ENCODE data around the gene GATA1.
A peak's percentile ranks its signal among the peaks of the same experiment; 100 is the strongest.

GATA1 gene

DNA sequence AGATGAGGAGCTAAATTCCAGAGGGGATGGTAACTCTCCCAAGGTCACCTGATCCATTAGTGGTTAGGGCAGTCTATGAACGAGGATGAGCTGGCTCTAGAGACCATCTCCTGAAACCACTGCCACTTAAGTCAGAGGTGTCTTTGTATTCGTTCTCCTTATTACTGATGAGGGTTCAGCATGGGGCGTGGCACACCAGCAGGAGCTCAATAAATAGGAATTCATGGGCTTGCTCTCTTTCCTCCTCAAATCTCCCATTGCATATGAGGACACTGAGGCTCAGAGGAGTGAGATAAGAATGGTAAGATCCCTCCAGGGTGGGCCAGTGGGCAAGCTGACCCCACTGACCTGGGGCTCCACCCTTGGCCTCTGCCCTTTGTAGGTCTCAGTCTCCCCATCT is 1.7 kb upstream of the GATA1 start:
- DNase-seq (ENCODE audit: insufficient read length, low spot score) (no peak), FAIRE-seq (no peak)

GRCh38 chrX:48785186-48785539 is 1.2 kb upstream of the GATA1 start:
- no peak for DNase-seq (ENCODE audit: insufficient read length, low spot score)
- FAIRE-seq: no peak

DNA sequence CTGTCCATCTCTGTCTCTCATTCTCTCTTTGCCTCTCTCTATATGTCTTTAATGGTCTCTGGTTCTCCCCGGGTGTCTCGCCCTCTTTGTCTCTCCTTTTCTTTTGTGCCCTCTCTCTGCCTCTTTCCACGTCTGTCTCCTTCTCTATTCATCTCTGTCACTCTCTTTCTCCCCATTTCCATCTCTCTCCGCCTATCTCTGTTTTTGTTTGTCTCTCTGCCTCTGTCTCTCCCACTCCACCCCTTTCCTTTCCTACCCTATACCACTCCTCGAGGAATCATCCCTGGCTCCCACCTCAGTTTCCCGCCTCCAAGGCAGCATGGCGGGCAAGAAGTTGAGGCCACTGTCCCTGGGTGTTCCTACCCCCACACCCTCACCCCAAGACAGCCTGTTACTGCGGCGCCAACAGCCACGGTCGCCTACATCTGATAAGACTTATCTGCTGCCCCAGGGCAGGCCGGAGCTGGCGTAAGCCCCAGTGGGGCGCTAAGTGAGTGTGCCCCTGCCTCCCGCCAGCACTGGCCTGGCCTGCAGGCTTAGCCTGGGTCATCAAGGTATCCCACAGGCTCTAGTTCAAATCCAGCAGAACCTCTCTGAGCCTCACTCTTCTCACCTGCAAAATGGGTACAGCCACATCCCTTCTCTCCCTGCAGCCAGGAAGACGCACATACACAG is 713 bp upstream of the GATA1 start:
- FAIRE-seq: no peak
- DNase-seq (ENCODE audit: insufficient read length, low spot score): no peak

GRCh38 chrX:48786825-48787504 is 575 bp downstream of the GATA1 start:
- DNase-seq (ENCODE audit: insufficient read length, low spot score) (no peak), FAIRE-seq (no peak)

DNA sequence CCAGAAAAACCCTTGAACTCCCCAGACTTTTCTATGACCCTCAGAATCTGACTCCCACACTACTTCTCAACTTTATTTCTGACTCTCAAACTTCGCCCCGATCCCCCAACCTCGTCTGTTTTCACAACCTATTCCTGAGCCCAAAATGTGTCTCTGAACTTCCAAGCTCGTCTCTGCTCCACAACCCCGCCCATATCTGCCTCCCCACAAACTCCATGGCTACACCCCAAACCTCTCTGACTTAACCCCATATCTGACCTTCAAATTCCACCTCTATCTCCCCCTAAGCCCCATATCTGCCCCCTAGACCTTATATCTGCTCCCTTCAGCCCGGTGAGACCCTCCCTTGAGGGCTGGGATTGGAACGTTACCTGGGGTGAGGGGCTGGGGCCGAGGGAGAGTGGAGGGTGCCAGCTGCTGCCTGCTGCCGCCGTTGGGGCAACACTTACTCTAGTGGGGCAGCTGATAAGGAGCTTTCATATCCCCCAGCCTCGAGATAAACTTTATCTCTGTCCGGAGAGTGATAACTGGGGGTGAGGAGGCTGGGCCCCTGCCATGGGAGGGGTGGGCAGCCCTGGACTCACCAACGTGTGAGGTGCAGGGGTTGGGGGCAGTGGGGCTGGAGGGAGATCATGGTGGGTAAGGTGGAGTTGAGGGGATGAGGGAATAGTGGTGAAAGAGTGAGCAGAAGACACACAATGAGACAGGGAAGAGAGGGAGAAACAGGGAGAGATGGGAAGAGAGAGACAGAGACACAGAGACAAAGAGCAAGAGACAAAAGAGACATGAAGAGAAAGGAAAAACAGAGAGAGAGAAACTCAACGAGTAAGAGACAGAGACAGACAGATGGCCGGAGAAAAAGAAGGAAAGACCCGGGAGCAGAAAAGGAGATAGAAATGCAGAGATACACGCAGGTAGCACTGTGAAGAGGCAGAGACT is 1.4 kb downstream of the GATA1 start:
- FAIRE-seq (no peak), DNase-seq (ENCODE audit: insufficient read length, low spot score) (no peak)

DNA sequence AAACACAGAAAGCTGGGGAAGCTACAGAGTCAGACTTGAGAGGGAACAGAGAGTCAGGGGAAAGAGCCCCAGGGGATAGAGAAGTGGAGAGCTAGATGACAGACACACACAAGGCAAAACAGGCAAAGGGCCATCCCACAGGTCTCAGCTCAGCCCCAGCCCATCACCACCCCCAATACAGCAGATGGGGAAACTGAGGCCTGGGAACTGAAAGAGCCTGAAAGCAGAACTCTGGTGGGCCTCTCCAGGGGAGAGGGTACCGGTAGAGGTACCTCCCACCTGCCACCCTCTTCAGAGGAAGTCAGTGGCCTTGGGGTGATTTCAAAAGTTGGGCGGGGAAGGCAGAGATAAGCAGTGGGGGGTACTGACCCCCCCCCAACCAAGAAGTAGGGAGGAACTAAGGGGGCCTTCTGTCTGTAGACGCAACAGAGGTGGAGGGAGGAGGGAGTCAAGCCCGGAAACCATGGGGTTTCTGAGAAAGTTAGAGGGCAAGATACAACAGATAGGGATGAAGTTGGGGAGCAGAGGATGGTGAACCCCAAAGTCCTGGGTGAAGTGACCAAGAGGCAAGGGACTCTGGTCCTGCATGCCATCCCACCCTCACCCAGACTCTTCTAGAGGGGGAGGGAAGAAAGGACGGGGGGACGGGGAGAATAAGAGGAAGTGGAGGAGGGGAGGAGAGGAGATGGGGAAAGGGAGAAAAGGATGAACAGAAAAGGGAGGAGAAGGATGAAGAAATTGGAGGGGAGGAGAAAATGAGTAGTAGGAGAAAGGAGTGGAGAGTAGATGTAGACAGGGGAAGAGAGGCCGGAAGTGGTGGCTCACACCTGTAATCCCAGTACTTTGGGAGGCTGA is 3.2 kb downstream of the GATA1 start:
- DNase-seq (ENCODE audit: insufficient read length, low spot score): no peak
- no peak for FAIRE-seq

- DNase-seq (ENCODE audit: insufficient read length, low spot score) (no peak), FAIRE-seq (no peak)
Observed at GRCh38 chrX:48790477-48790876, 4.1 kb downstream of the GATA1 start.

DNA sequence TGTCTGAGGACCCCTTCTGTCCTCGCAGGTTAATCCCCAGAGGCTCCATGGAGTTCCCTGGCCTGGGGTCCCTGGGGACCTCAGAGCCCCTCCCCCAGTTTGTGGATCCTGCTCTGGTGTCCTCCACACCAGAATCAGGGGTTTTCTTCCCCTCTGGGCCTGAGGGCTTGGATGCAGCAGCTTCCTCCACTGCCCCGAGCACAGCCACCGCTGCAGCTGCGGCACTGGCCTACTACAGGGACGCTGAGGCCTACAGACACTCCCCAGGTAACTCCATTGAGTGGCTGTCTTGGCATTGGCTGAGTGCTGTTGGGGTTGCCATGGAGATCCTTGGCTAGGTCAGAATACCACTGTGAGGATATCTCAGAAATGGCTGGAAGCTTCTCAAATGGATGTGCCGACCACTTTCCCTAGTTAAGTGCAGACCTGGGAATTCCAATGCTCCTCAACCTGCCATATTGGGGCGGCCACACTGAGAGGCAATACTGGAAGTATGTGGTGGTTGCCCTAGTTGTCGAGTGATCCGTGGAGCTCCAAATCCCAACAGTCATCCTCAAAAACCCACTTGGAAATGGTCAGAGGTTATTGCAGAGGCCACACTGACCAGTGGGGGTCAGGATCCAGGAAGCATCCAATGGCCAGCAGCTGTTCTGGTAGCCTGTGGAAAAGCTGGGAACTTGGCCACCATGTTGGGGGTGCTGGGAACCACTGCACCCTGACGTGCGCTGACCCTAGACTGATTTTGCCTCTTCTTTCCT is 4.9 kb downstream of the GATA1 start:
- DNase-seq (ENCODE audit: insufficient read length, low spot score) (no peak), FAIRE-seq (no peak)

- FAIRE-seq: no peak
- no peak for DNase-seq (ENCODE audit: insufficient read length, low spot score)
Observed at GRCh38 chrX:48792219-48792618, 5.8 kb downstream of the GATA1 start.

GRCh38 chrX:48793935-48794334 is 7.5 kb downstream of the GATA1 start:
- FAIRE-seq: no peak
- no peak for DNase-seq (ENCODE audit: insufficient read length, low spot score)

- no peak for DNase-seq (ENCODE audit: insufficient read length, low spot score)
- FAIRE-seq: no peak
Observed at GRCh38 chrX:48794340-48794910, 8.0 kb downstream of the GATA1 start.

DNA sequence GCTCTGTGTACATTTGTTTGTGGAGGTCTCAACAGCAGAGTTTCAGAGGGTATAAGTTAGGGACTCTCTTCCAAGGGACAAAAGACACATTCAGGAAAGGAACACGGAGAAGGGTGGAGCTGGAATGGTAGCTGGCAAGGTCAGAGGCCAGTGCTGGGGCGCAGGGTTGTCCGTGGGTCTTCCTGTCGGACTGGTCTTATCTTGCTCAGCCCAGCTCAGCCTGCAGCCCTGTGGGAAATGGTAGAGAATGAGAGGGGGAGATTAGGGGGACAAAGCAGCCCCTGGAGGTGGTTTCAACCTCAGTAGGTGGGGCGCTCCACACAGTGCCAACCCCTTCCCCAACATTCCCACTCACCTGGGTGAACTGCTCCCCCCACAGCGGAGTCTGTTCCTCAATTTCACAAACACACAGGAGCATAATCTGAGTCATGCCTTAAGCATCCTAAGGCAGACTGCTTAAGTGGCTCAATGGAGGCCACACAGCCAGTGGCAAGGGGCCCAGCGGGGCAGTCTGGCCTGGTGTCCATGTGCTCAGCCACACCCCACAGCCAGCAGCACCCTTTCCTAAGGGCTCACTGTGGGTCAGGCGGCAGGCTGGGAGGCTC is 8.6 kb downstream of the GATA1 start:
- DNase-seq (ENCODE audit: insufficient read length, low spot score): peak; percentile 46
- no peak for FAIRE-seq

DNA sequence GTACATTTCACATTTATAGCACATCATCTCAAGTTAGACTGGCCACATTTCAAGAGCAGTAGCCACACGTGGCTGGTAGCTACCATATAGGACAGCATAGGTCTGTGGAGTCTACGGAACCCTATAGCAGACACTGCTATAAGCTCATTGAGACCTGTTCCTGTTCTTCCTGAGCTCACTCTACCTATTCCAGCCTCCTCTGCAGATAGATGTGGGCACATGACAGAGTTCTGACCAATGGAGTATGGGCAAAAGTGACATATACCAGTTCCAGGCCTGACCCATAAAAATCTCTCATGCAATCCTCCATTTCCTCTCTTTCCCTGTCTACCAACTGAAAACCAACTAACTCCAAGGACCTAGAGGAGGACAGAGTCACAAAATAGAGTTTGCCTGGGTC is 11.9 kb downstream of the GATA1 start:
- FAIRE-seq (no peak), DNase-seq (ENCODE audit: insufficient read length, low spot score) (no peak)

DNA sequence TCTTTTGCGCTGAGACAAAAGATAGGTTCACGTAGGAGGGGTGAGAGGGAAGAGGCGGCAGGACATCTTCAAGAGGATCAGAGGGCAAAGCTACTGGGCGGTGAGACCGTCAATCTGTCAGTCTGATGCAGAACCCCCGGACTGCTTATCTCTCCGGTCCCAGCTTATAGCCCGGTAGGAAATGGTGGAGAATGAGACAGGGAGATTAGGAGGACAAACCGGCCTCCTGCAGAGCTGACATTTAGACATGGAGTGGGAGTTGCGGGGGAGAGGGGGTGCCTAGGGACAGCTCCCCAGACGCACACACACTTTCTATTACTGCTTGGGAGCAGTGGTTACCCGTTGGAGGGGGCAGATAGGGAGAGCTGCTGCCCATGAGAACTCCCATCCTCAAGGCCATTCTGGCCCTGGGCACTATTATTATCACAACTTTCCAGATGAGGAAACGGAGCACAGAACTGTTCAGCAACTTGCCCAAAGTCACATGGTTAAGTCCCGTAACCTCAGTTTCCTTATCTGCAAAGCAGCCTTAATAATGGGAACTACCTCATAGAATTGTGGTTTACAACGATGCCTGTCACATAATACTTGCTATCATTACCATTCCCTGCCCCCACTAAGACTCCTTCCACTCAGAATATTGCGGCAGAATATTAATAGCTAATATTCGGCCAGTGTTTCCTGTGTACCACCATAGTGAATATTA is 14.3 kb downstream of the GATA1 start:
- DNase-seq (ENCODE audit: insufficient read length, low spot score) (no peak), FAIRE-seq (no peak)

GRCh38 chrX:48801280-48802088 is 15.1 kb downstream of the GATA1 start, which contains the start of gene HDAC6:
TSS of gene HDAC6 (plus strand) at chrX:48802067. CDS start at chrX:48802693, 626 bp downstream.
- FAIRE-seq (peak; percentile 79), DNase-seq (ENCODE audit: insufficient read length, low spot score) (peak; percentile 77)

- FAIRE-seq (no peak), DNase-seq (ENCODE audit: insufficient read length, low spot score) (peak; percentile 73)
Observed at GRCh38 chrX:48802089-48802904, 15.9 kb downstream of the GATA1 start.

DNA sequence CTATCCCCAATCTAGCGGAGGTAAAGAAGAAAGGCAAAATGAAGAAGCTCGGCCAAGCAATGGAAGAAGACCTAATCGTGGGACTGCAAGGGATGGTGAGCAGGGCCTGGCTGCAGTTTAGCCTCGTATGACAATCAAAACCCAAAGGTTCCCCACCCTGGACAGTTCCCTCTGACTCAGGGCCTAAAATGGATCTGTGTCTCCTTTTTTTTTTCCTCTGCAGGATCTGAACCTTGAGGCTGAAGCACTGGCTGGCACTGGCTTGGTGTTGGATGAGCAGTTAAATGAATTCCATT is 16.5 kb downstream of the GATA1 start:
- FAIRE-seq (no peak), DNase-seq (ENCODE audit: insufficient read length, low spot score) (no peak)

All from HTR-8/SVneo (cell line).